Measurements from ENCODE around the gene HBA1. TPM values are rescaled to one million over a fixed set of nuclear protein-coding genes. Genes with fewer than 3 reads are reported as not detected.

Gene HBA1
- total RNA-seq, 1 experiment from 2014 or later, result 3.4 TPM

- TF ChIP-seq NR1H2 (CRISPR knock-in tag; IDR thresholded peaks at IDR 0.05) (peak; percentile 63; the same call in 1 of the 2 replicates), FOXP1 (CRISPR knock-in tag; IDR thresholded peaks at IDR 0.05; ENCODE audit: borderline replicate concordance) (peak; percentile 100), RORB (CRISPR knock-in tag; IDR thresholded peaks at IDR 0.05) (no peak), ZNF263 (CRISPR knock-in tag; IDR thresholded peaks at IDR 0.05; ENCODE audit: low read depth) (peak; percentile 48; the same call in 1 of the 2 replicates), ZNF396 (CRISPR knock-in tag; IDR thresholded peaks at IDR 0.05; ENCODE audit: borderline replicate concordance) (no peak), IRF2 (CRISPR knock-in tag; IDR thresholded peaks at IDR 0.05; ENCODE audit: borderline replicate concordance, low read depth) (peak; percentile 83; the same call in 1 of the 2 replicates), MLX (CRISPR knock-in tag; IDR thresholded peaks at IDR 0.05) (no peak), SMAD4 (CRISPR knock-in tag; IDR thresholded peaks at IDR 0.05) (peak; percentile 74; the same call in 1 of the 2 replicates), ZNF671 (CRISPR knock-in tag; IDR thresholded peaks at IDR 0.05) (peak; percentile 90), TEAD1 (CRISPR knock-in tag; IDR thresholded peaks at IDR 0.05) (peak; percentile 97), TP53 (CRISPR knock-in tag; IDR thresholded peaks at IDR 0.05) (peak; percentile 98), NR3C1 (CRISPR knock-in tag; conservative IDR thresholded peaks at IDR 0.05; ENCODE audit: low read depth) (0 out of 2 replicates have a peak, but pooled peaks have one; percentile 76), RELA (CRISPR knock-in tag; IDR thresholded peaks at IDR 0.05; ENCODE audit: borderline replicate concordance) (peak; percentile 97), NR2C2 (CRISPR knock-in tag; IDR thresholded peaks at IDR 0.05) (peak; percentile 77), CREM (CRISPR knock-in tag; IDR thresholded peaks at IDR 0.05) (peak; percentile 80), KAT7 (CRISPR knock-in tag; IDR thresholded peaks at IDR 0.05; ENCODE audit: borderline replicate concordance) (peak; percentile 94), JUN (CRISPR knock-in tag; IDR thresholded peaks at IDR 0.05) (peak; percentile 92), NFE2L1 (CRISPR knock-in tag; IDR thresholded peaks at IDR 0.05) (peak; percentile 96), FOXJ3 (CRISPR knock-in tag; IDR thresholded peaks at IDR 0.05; ENCODE audit: borderline replicate concordance) (no peak), ZNF317 (CRISPR knock-in tag; IDR thresholded peaks at IDR 0.05; ENCODE audit: borderline replicate concordance, low read depth) (peak; percentile 71; the same call in 1 of the 2 replicates), ZNF121 (CRISPR knock-in tag; IDR thresholded peaks at IDR 0.05) (peak; percentile 74), HMGXB4 (CRISPR knock-in tag; IDR thresholded peaks at IDR 0.05) (peak; percentile 98)
- TF ChIP-seq, protein P1, sequence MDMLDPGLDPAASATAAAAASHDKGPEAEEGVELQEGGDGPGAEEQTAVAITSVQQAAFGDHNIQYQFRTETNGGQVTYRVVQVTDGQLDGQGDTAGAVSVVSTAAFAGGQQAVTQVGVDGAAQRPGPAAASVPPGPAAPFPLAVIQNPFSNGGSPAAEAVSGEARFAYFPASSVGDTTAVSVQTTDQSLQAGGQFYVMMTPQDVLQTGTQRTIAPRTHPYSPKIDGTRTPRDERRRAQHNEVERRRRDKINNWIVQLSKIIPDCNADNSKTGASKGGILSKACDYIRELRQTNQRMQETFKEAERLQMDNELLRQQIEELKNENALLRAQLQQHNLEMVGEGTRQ (CRISPR knock-in tag; IDR thresholded peaks at IDR 0.05), result peak; percentile 29
- TF ChIP-seq, protein P2, sequence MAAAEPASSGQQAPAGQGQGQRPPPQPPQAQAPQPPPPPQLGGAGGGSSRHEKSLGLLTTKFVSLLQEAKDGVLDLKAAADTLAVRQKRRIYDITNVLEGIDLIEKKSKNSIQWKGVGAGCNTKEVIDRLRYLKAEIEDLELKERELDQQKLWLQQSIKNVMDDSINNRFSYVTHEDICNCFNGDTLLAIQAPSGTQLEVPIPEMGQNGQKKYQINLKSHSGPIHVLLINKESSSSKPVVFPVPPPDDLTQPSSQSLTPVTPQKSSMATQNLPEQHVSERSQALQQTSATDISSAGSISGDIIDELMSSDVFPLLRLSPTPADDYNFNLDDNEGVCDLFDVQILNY (CRISPR knock-in tag; IDR thresholded peaks at IDR 0.05), result peak; percentile 92; the same call in 1 of the 2 replicates
- TF ChIP-seq, protein P3, sequence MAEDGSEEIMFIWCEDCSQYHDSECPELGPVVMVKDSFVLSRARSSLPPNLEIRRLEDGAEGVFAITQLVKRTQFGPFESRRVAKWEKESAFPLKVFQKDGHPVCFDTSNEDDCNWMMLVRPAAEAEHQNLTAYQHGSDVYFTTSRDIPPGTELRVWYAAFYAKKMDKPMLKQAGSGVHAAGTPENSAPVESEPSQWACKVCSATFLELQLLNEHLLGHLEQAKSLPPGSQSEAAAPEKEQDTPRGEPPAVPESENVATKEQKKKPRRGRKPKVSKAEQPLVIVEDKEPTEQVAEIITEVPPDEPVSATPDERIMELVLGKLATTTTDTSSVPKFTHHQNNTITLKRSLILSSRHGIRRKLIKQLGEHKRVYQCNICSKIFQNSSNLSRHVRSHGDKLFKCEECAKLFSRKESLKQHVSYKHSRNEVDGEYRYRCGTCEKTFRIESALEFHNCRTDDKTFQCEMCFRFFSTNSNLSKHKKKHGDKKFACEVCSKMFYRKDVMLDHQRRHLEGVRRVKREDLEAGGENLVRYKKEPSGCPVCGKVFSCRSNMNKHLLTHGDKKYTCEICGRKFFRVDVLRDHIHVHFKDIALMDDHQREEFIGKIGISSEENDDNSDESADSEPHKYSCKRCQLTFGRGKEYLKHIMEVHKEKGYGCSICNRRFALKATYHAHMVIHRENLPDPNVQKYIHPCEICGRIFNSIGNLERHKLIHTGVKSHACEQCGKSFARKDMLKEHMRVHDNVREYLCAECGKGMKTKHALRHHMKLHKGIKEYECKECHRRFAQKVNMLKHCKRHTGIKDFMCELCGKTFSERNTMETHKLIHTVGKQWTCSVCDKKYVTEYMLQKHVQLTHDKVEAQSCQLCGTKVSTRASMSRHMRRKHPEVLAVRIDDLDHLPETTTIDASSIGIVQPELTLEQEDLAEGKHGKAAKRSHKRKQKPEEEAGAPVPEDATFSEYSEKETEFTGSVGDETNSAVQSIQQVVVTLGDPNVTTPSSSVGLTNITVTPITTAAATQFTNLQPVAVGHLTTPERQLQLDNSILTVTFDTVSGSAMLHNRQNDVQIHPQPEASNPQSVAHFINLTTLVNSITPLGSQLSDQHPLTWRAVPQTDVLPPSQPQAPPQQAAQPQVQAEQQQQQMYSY (CRISPR knock-in tag; IDR thresholded peaks at IDR 0.05), result peak; percentile 75
- TF ChIP-seq, protein P4, sequence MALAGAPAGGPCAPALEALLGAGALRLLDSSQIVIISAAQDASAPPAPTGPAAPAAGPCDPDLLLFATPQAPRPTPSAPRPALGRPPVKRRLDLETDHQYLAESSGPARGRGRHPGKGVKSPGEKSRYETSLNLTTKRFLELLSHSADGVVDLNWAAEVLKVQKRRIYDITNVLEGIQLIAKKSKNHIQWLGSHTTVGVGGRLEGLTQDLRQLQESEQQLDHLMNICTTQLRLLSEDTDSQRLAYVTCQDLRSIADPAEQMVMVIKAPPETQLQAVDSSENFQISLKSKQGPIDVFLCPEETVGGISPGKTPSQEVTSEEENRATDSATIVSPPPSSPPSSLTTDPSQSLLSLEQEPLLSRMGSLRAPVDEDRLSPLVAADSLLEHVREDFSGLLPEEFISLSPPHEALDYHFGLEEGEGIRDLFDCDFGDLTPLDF (CRISPR knock-in tag; IDR thresholded peaks at IDR 0.05), result peak; percentile 88
- TF ChIP-seq, protein P5, sequence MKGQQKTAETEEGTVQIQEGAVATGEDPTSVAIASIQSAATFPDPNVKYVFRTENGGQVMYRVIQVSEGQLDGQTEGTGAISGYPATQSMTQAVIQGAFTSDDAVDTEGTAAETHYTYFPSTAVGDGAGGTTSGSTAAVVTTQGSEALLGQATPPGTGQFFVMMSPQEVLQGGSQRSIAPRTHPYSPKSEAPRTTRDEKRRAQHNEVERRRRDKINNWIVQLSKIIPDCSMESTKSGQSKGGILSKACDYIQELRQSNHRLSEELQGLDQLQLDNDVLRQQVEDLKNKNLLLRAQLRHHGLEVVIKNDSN (CRISPR knock-in tag; IDR thresholded peaks at IDR 0.05), result peak; percentile 76
Observed at GRCh38 chr16:180681-181564, 4.4 kb downstream of the HBA1 start (continued).

Measured in WTC11 (cell line).